ENCODE measurements around the gene KRT81.

GRCh38 chr12:52261208-52261484 lies 30.2 kb downstream of the KRT81 start:
- TF ChIP-seq CTCF (IDR thresholded peaks at IDR 0.05) (no peak), POLR2A (IDR thresholded peaks at IDR 0.05) (no peak)
